IMR-90 (cell line): ENCODE measurements around the gene PELI1.
"Not testable (repeated sequence)": the region's sequence is repeated elsewhere in the genome, so short reads cannot be mapped to it uniquely, and the experiment has no call there.

ENCODE experiments used
- BHLHE40 ChIP-seq: fragments of 150-350 bp; IDR thresholded peaks from 2 replicates; pipeline ENCODE4 v1.6.1; 2016; ENCODE audit warnings: mild to moderate bottlenecking, low read depth, low read length
- CHD1 ChIP-seq: IDR thresholded peaks from 2 replicates; pipeline ENCODE4 v1.6.1; 2012; ENCODE audit warnings: low read depth, low read length, improper control_type of control experiment
- FOS ChIP-seq: fragments of 150-350 bp; IDR thresholded peaks from 2 replicates; pipeline ENCODE4 v1.6.1; 2016; ENCODE audit warnings: low read depth, low read length
- MAFK ChIP-seq: IDR thresholded peaks from 2 replicates; pipeline ENCODE4 v1.6.1; 2012; ENCODE audit warnings: low read depth, low read length, improper control_type of control experiment
- MAZ ChIP-seq: IDR thresholded peaks from 2 replicates; pipeline ENCODE4 v1.6.1; 2012; ENCODE audit warnings: low read depth, mild to moderate bottlenecking, low read length, improper control_type of control experiment, moderate library complexity, borderline replicate concordance
- MXI1 ChIP-seq: IDR thresholded peaks from 2 replicates; pipeline ENCODE4 v1.6.1; 2012; ENCODE audit warnings: low read depth, mild to moderate bottlenecking, low read length, moderate library complexity, borderline replicate concordance
- NFE2L2 ChIP-seq: fragments of 150-350 bp; IDR thresholded peaks from 2 replicates; pipeline ENCODE4 v1.6.1; 2016; ENCODE audit warnings: low read depth, mild to moderate bottlenecking, low read length
- POLR2A ChIP-seq: IDR thresholded peaks from 2 replicates; pipeline ENCODE4 v1.6.1; 2012; ENCODE audit warnings: mild to moderate bottlenecking, low read depth, low read length
- RAD21 ChIP-seq: IDR thresholded peaks from 2 replicates; pipeline ENCODE4 v1.6.1; 2012; ENCODE audit warnings: low read length, improper control_type of control experiment
- RCOR1 ChIP-seq: IDR thresholded peaks from 2 replicates; pipeline ENCODE4 v1.6.1; 2012; ENCODE audit warnings: mild to moderate bottlenecking, low read length, improper control_type of control experiment; ENCODE audit not compliant: insufficient replicate concordance
- RFX5 ChIP-seq: IDR thresholded peaks from 2 replicates; pipeline ENCODE4 v1.8.0; 2012; ENCODE audit warnings: low read depth, mild to moderate bottlenecking, low read length, moderate library complexity
- SMC3 ChIP-seq: fragments of 150-350 bp; IDR thresholded peaks from 2 replicates; pipeline ENCODE4 v1.6.1; 2016; ENCODE audit warnings: low read depth, mild to moderate bottlenecking, antibody characterized with exemption, low read length, moderate library complexity
- TF ChIP-seq, protein P1 (sequence below): conservative IDR thresholded peaks from 2 replicates; pipeline ENCODE4 v1.5.1; 2012; ENCODE audit warnings: mild to moderate bottlenecking, low read depth, low read length, improper control_type of control experiment

DNA sequence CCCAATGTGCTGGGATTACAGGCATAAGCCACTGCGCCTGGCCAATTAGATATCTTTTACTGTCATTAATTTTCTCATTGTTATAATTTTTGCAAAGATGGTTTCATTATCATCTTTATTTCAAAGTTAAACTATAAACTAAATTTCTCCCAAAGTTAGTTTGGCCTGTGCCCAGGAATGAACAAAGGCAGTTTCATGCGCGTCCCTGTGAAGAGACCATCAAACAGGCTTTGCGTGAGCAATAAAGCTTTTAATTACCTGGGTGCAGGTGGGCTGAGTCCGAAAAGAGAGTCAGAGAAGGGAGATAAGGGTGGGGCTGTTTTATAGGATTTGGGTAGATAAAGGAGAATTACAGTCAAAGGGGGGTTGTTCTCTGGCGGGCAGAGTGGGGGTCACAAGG lies 69.6 kb downstream of the PELI1 start:
- not testable (repeated sequence) for TF ChIP-seq MXI1, MAFK, POLR2A, FOS, RAD21, RCOR1, RFX5, NFE2L2, CHD1, SMC3, MAZ, BHLHE40
- TF ChIP-seq, protein P1, sequence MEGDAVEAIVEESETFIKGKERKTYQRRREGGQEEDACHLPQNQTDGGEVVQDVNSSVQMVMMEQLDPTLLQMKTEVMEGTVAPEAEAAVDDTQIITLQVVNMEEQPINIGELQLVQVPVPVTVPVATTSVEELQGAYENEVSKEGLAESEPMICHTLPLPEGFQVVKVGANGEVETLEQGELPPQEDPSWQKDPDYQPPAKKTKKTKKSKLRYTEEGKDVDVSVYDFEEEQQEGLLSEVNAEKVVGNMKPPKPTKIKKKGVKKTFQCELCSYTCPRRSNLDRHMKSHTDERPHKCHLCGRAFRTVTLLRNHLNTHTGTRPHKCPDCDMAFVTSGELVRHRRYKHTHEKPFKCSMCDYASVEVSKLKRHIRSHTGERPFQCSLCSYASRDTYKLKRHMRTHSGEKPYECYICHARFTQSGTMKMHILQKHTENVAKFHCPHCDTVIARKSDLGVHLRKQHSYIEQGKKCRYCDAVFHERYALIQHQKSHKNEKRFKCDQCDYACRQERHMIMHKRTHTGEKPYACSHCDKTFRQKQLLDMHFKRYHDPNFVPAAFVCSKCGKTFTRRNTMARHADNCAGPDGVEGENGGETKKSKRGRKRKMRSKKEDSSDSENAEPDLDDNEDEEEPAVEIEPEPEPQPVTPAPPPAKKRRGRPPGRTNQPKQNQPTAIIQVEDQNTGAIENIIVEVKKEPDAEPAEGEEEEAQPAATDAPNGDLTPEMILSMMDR = not testable (repeated sequence)
